ENCODE data around the gene SLC4A1. TPM values are rescaled to one million over a fixed set of nuclear protein-coding genes. Genes with fewer than 3 reads are reported as not detected.

SLC4A1 gene
- total RNA-seq, 1 experiment from 2014 or later: 0.22 TPM

DNA sequence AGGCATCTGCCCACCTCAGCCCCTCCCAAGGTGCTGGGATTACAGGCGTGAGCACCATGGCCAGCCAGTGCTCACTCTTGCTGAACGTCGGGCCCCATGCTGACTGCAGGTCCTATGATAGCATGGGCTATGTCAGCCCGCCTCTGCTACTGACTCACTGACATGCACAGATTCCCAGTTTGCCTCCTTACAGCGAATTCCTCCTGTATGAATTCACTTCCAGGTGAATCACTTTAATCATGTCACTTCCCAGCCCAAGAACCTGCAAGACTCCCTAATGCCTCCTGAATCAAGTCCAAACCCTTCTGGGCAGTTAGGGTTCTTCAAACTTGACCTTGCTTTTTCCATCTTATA, 32.4 kb downstream of the SLC4A1 start (continued):
- TF ChIP-seq JUND (IDR thresholded peaks at IDR 0.05): peak; percentile 53; the same call in 1 of the 2 replicates

DNA sequence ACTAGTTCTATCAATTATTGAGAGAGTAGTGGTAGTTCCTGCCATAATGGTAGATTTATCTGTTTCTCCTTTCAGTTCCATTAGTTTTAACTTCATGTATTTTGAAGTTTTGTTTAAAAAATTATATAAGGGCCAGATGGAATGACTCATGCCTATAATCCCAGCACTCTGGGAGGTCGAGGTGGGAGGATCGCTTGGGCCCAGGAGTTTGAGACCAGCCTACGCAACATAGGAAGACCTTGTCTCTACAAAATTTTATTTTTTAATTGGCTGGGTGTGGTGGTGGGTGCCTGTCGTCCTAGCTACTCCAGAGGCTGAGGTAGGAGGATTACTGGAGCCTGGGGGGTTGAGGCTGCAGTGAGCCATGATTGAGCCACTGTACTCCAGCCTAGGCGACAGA, 34.4 kb downstream of the SLC4A1 start:
- no peaks in the 10 kb centered on the region for H3K9me2 ChIP-seq (ENCODE audit: insufficient read depth)
- TF ChIP-seq EGR1 (IDR thresholded peaks at IDR 0.05; ENCODE audit: low read depth) (no peak), REST (IDR thresholded peaks at IDR 0.05; ENCODE audit: low read depth) (no peak)
- H3K79me2 ChIP-seq (ENCODE audit: insufficient read depth, low read length): no peaks in the 10 kb centered on the region
- no peaks in the 10 kb centered on the region for H4K20me1 ChIP-seq (ENCODE audit: insufficient read depth)
- no peak overlapping the region for H3K27ac ChIP-seq (ENCODE audit: low read depth, low read length)
- intact Hi-C loops (cut with micrococcal nuclease): no loop called here
- no peak for ATAC-seq
- no peak overlapping the region for H2AFZ ChIP-seq (ENCODE audit: low read depth, low read length, poor library complexity, severe bottlenecking)
- ChIA-PET POLR2A (interaction anchor here (0.7 kb wide), 1 partner anchor 91 kb away, joined by 3 read pairs; no protein-coding TSS in a partner anchor), RAD21 (ENCODE audit: low non-redundant PET in 1 of 2, low total read pairs in 2 of 2, uncharacterized antibody in 2 of 2, unreplicated experiment in 2 of 2) (no interaction called here), CTCF (no interaction called here)
- H3K9me3 ChIP-seq (ENCODE audit: control insufficient read depth in 1 of 2, insufficient read depth in 1 of 2, low read depth in 1 of 2, low read length in 2 of 2): no peaks in the 10 kb centered on the region
- no peaks in the 10 kb centered on the region for H3K36me3 ChIP-seq (ENCODE audit: control insufficient read depth in 1 of 2, insufficient read depth in 2 of 2, low read length in 2 of 2)
- H3K4me1 ChIP-seq (ENCODE audit: control insufficient read depth in 1 of 2, insufficient read depth in 2 of 2, low read length in 2 of 2): peaks cover 19 to 30% of the 10 kb centered on the region in 2 experiments
- no TSS peak for BruUV-seq (replicated peaks)
- DNase-seq (ENCODE audit: low read depth, low spot score): no peak
- no peak overlapping the region for H3K9ac ChIP-seq (ENCODE audit: low read length)
- no peak overlapping the region for H3K4me2 ChIP-seq (ENCODE audit: low read length)
- H3K4me3 ChIP-seq (replicated peaks in 1 of 2; ENCODE audit: low read depth in 1 of 2, low read length in 2 of 2): no peak overlapping the region
- no peaks in the 10 kb centered on the region for H3K27me3 ChIP-seq (ENCODE audit: insufficient read depth, low read length)

GRCh38 chr17:44232061-44232460, 35.9 kb downstream of the SLC4A1 start:
- H3K9me2 ChIP-seq (ENCODE audit: insufficient read depth): no peaks in the 10 kb centered on the region
- no peaks in the 10 kb centered on the region for H3K27me3 ChIP-seq (ENCODE audit: insufficient read depth, low read length)
- H3K4me3 ChIP-seq (replicated peaks in 1 of 2; ENCODE audit: low read depth in 1 of 2, low read length in 2 of 2): no peak overlapping the region
- H3K9ac ChIP-seq (ENCODE audit: low read length): no peak overlapping the region
- no peak overlapping the region for H3K4me2 ChIP-seq (ENCODE audit: low read length)
- RAD21 ChIA-PET (ENCODE audit: low non-redundant PET in 1 of 2, low total read pairs in 2 of 2, uncharacterized antibody in 2 of 2, unreplicated experiment in 2 of 2): no interaction called here
- H2AFZ ChIP-seq (ENCODE audit: low read depth, low read length, poor library complexity, severe bottlenecking): no peak overlapping the region
- intact Hi-C loops (cut with micrococcal nuclease): no loop called here
- CTCF ChIA-PET: no interaction called here
- H3K4me1 ChIP-seq (ENCODE audit: control insufficient read depth in 1 of 2, insufficient read depth in 2 of 2, low read length in 2 of 2): peaks cover 19 to 30% of the 10 kb centered on the region in 2 experiments
- BruUV-seq (replicated peaks): no TSS peak
- no peaks in the 10 kb centered on the region for H3K9me3 ChIP-seq (ENCODE audit: control insufficient read depth in 1 of 2, insufficient read depth in 1 of 2, low read depth in 1 of 2, low read length in 2 of 2)
- H3K36me3 ChIP-seq (ENCODE audit: control insufficient read depth in 1 of 2, insufficient read depth in 2 of 2, low read length in 2 of 2): no peaks in the 10 kb centered on the region
- no peak overlapping the region for H3K27ac ChIP-seq (ENCODE audit: low read depth, low read length)
- no peaks in the 10 kb centered on the region for H3K79me2 ChIP-seq (ENCODE audit: insufficient read depth, low read length)
- DNase-seq (ENCODE audit: low read depth, low spot score) (no peak), ATAC-seq (no peak)
- no peaks in the 10 kb centered on the region for H4K20me1 ChIP-seq (ENCODE audit: insufficient read depth)
- POLR2A ChIA-PET: no interaction called here
- TF ChIP-seq SIN3A (IDR thresholded peaks at IDR 0.05; ENCODE audit: low read depth): no peak
- TF ChIP-seq JUND (IDR thresholded peaks at IDR 0.05): no peak
- TF ChIP-seq ELF1 (IDR thresholded peaks at IDR 0.05; ENCODE audit: borderline replicate concordance, low read depth): no peak
- no peak for TF ChIP-seq ZBTB33 (IDR thresholded peaks at IDR 0.05; ENCODE audit: extremely low read depth, insufficient replicate concordance, low read length)
- no peak for TF ChIP-seq ATF3 (IDR thresholded peaks at IDR 0.05)
- no peak for TF ChIP-seq FOSL1 (IDR thresholded peaks at IDR 0.05; ENCODE audit: low read depth)
- no peak for TF ChIP-seq RAD21 (IDR thresholded peaks at IDR 0.05; ENCODE audit: low read depth)
- no peak for TF ChIP-seq ZFX (IDR thresholded peaks at IDR 0.05)
- TF ChIP-seq CTCF (IDR thresholded peaks at IDR 0.05 in 2 of 3, conservative IDR thresholded peaks at IDR 0.05 in 1 of 3; ENCODE audit: borderline replicate concordance in 1 of 3, insufficient read depth in 1 of 3, low read depth in 2 of 3, low read length in 2 of 3): no peak
- no peak for TF ChIP-seq CBX3 (IDR thresholded peaks at IDR 0.05; ENCODE audit: low read depth)
